ENCODE data around the gene ARHGAP42.

Gene ARHGAP42

GRCh38 chr11:100676901-100677300 is 10.2 kb upstream of the ARHGAP42 start:
- no peak for DNase-seq (ENCODE audit: low read depth, low spot score)
- CTCF ChIA-PET = interaction anchor here (1.5 to 9.5 kb wide), 2 partner anchors 11 to 255 kb away, joined by 3 to 133 read pairs; no protein-coding TSS in a partner anchor
- POLR2A ChIA-PET = no interaction called here
- no peak overlapping the region for H3K4me3 ChIP-seq (ENCODE audit: low read depth, low read length)
- no peak for TF ChIP-seq CTCF (IDR thresholded peaks at IDR 0.05; ENCODE audit: insufficient read depth, low read length, missing control alignments)

DNA sequence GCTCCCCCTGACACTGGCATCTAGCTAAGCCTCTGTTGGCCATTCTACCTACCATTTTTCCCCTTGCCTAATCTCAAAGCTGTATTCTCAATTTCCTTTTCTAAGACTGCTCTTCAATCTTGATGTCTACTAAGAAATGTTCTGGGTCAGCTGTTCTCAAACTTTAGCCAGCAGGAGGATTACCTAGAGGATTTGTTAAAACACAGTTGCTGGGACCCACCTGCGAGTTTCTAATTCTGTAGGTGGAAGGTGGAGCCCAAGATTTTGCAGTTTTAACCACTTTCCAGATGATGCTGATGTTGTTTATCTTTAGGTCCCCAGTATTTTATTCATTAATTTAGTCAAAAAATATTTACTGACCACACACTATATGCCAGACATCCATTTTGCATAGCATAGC is 9.3 kb upstream of the ARHGAP42 start:
- DNase-seq (ENCODE audit: low read depth, low spot score) = no peak
- no peak overlapping the region for H3K4me3 ChIP-seq (ENCODE audit: low read depth, low read length)
- no peak for TF ChIP-seq CTCF (IDR thresholded peaks at IDR 0.05; ENCODE audit: insufficient read depth, low read length, missing control alignments)
- ChIA-PET CTCF (interaction anchor here (1.1 to 9.5 kb wide), 4 partner anchors 10 to 254 kb away, joined by 4 to 133 read pairs (median 38); no protein-coding TSS in a partner anchor), POLR2A (no interaction called here)

GRCh38 chr11:100680070-100680469 is 7.0 kb upstream of the ARHGAP42 start:
- no peak for TF ChIP-seq CTCF (IDR thresholded peaks at IDR 0.05; ENCODE audit: insufficient read depth, low read length, missing control alignments)
- POLR2A ChIA-PET = no interaction called here
- CTCF ChIA-PET = interaction anchor here (0.9 to 9.5 kb wide), 11 partner anchors 8 to 252 kb away, joined by 3 to 133 read pairs (median 6); no protein-coding TSS in a partner anchor
- no peak overlapping the region for H3K4me3 ChIP-seq (ENCODE audit: low read depth, low read length)
- no peak for DNase-seq (ENCODE audit: low read depth, low spot score)

- CTCF ChIA-PET = interaction anchor here (0.7 to 9.5 kb wide), 29 partner anchors 8 to 273 kb away, joined by 3 to 133 read pairs (median 5); no protein-coding TSS in a partner anchor
Measured at GRCh38 chr11:100681064-100681502, 6.0 kb upstream of the ARHGAP42 start.

GRCh38 chr11:100682247-100682969 is 4.7 kb upstream of the ARHGAP42 start:
- DNase-seq (ENCODE audit: low read depth, low spot score) = no peak
- CTCF ChIA-PET = interaction anchor here (0.6 to 9.5 kb wide), 35 partner anchors 10 to 272 kb away, joined by 3 to 133 read pairs (median 5); no protein-coding TSS in a partner anchor
- POLR2A ChIA-PET = no interaction called here
- no peak overlapping the region for H3K4me3 ChIP-seq (ENCODE audit: low read depth, low read length)
- peak; percentile 40 for TF ChIP-seq CTCF (IDR thresholded peaks at IDR 0.05; ENCODE audit: insufficient read depth, low read length, missing control alignments)

More at GRCh38 chr11:100681064-100681502, 6.0 kb upstream of the ARHGAP42 start:
- TF ChIP-seq CTCF (IDR thresholded peaks at IDR 0.05; ENCODE audit: insufficient read depth, low read length, missing control alignments) = no peak
- no peak overlapping the region for H3K4me3 ChIP-seq (ENCODE audit: low read depth, low read length)
- no peak for DNase-seq (ENCODE audit: low read depth, low spot score)
- POLR2A ChIA-PET = no interaction called here

DNA sequence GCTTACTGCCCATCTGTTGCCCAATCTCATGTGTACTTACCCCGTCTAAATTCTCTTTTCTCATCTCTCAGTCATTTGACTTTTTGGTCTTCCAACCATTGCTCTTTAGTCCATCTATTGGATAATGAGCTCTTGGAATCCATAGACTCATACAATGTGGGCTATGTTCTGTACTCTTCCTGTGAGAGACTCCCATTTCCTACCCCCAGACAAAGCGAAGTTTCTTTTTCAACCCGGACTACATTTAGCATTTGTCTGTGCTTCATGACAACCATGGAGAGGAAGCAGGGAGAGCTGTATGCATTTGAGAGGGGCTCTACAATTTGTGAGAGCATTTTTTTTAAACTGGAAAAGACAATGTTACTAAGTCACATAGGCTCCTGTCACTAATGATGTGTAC is 4.0 kb upstream of the ARHGAP42 start:
- POLR2A ChIA-PET = no interaction called here
- no peak for TF ChIP-seq CTCF (IDR thresholded peaks at IDR 0.05; ENCODE audit: insufficient read depth, low read length, missing control alignments)
- no peak for DNase-seq (ENCODE audit: low read depth, low spot score)
- no peak overlapping the region for H3K4me3 ChIP-seq (ENCODE audit: low read depth, low read length)
- CTCF ChIA-PET = interaction anchor here (0.6 to 9.5 kb wide), 19 partner anchors 12 to 254 kb away, joined by 3 to 133 read pairs (median 6); no protein-coding TSS in a partner anchor

Measured in AG04449 (cell line).